Psoas muscle (tissue), 8 donors: Measurements from ENCODE around the gene MYRFL. TPM values are rescaled to one million over a fixed set of nuclear protein-coding genes. Genes with fewer than 3 reads are reported as not detected.

Source experiments
- ATAC-seq, 4 donors: fragments of 200-7000 bp; cut with Tn5 transposase; one replicate each; pipeline ENCODE4 v1.9.1; 2020; ENCODE audit warnings: moderate library complexity in 3 of 4, mild to moderate bottlenecking in 2 of 4
- DNase-seq, 2 donors: peaks; one replicate each; pipeline ENCODE4 v3.0.0-alpha.2; 2020
- H3K27ac ChIP-seq: fragments of 200-600 bp; one replicate; pipeline ENCODE4 v1.8.0; 2022
- H3K27me3 ChIP-seq, 3 donors: fragments of 200-600 bp in 1 of 3; one replicate each; pipeline versions ENCODE4 v1.6.1 to v1.8.0; 2013 to 2022; ENCODE audit warnings: low read length in 2 of 3, mild to moderate bottlenecking in 2 of 3, moderate library complexity in 1 of 3; ENCODE audit not compliant: insufficient read depth in 3 of 3
- H3K36me3 ChIP-seq, 2 donors: fragments of 200-600 bp in 1 of 2; one replicate each; pipeline versions ENCODE4 v1.6.1 to v1.8.0; 2013 to 2022; ENCODE audit warnings: low read depth in 1 of 2, mild to moderate bottlenecking in 1 of 2, moderate library complexity in 1 of 2; ENCODE audit not compliant: insufficient read depth in 1 of 2
- H3K4me1 ChIP-seq: fragments of 200-600 bp; one replicate; pipeline ENCODE4 v1.8.0; 2022
- H3K4me3 ChIP-seq: fragments of 200-600 bp; one replicate; pipeline ENCODE4 v1.8.0; 2022; ENCODE audit warnings: mild to moderate bottlenecking
- H3K9me3 ChIP-seq: fragments of 200-600 bp; one replicate; pipeline ENCODE4 v1.8.0; 2022
- CTCF ChIP-seq: fragments of 200-600 bp; IDR thresholded peaks from one replicate; pipeline ENCODE4 v1.8.0; 2022; ENCODE audit warnings: antibody characterized with exemption
- WGBS, 3 donors: extraction: QIAGEN DNeasy Blood & Tissue Kit; methylation state at CpG; one replicate each; pipeline versions ENCODE4 v1.1.6 to v1.1.7; 2013; 5-methylcytosine and 5-hydroxymethylcytosine counted together
- intact Hi-C, 2 donors: fragments of 100-400 bp; cut with DNase I; formaldehyde crosslinking; loops; one replicate each; pipeline versions ENCODE4 v1.11.0 to v1.14.2; 2022
- polyA plus RNA-seq, 3 donors: library from polyadenylated mRNA; stranded (reverse); fragments of 200-250 nt; gene quantifications; one replicate each; pipeline ENCODE4 v1.2.3, GENCODE V29; 2013
- total RNA-seq, 4 donors: library from RNA; stranded (reverse); fragmentation: NEBNext Ultra II Directional in 2 of 4; extraction: Animal tissue kit (Norgen Biotek cat#: 25700) in 2 of 4; gene quantifications; one replicate each; pipeline versions ENCODE4 v1.2.1 to v1.2.4, GENCODE V29; 2021 to 2023
- donor health status: healthy with polysubstance abuse.
- donor health status: DM: no; HTN: no; CAD: no; lungs with moderate emphysema.
- donor health status: Bipolar disorder and iron deficiency.
- donor health status: healthy.
- donor health status: DM: yes; HTN: yes; CAD: no.
- donor health status: DM: no; HTN: no; CAD: no.
- donor health status: DM: no; HTN: no; CAD: no.
- donor health status: DM: yes; HTN: yes; CAD: no.

The MYRFL gene
- total and polyA plus RNA-seq, 7 donors: 0.06 to 0.18 (median 0.10) TPM; not detected in 3

GRCh38 chr12:69840727-69841126 lies 15.7 kb downstream of the MYRFL start:
- ATAC-seq: no peak
- intact Hi-C loops: no loop called here

GRCh38 chr12:69843608-69844007 lies 18.6 kb downstream of the MYRFL start:
- Histone ChIP-seq H3K27me3 (peaks cover 0 to 3% (median 0%) of the 10 kb centered on the region in 3 donors), H3K4me3 (no peak overlapping the region), H3K4me1 (no peaks in the 10 kb centered on the region), H3K9me3 (no peaks in the 10 kb centered on the region), H3K27ac (no peak overlapping the region), H3K36me3 (no peaks in the 10 kb centered on the region)
- no peak for TF ChIP-seq CTCF
- intact Hi-C loops: no loop called here
- DNase-seq (no peak), ATAC-seq (no peak)
- WGBS, 3 donors: 60 to 62% (median 60%) methylated on average over 2 of the region's 2 CpGs

More at GRCh38 chr12:69840727-69841126, 15.7 kb downstream of the MYRFL start:
- TF ChIP-seq CTCF: no peak
- WGBS, 3 donors: 19 to 30% (median 22%) methylated on average over 3 of the region's 3 CpGs
- H3K36me3 ChIP-seq: no peaks in the 10 kb centered on the region
- H3K27me3 ChIP-seq: peaks cover 0 to 3% (median 0%) of the 10 kb centered on the region in 3 donors
- H3K4me1 ChIP-seq: no peaks in the 10 kb centered on the region
- no peaks in the 10 kb centered on the region for H3K9me3 ChIP-seq
- DNase-seq: no peak
- H3K4me3 ChIP-seq: no peak overlapping the region
- H3K27ac ChIP-seq: no peak overlapping the region

DNA sequence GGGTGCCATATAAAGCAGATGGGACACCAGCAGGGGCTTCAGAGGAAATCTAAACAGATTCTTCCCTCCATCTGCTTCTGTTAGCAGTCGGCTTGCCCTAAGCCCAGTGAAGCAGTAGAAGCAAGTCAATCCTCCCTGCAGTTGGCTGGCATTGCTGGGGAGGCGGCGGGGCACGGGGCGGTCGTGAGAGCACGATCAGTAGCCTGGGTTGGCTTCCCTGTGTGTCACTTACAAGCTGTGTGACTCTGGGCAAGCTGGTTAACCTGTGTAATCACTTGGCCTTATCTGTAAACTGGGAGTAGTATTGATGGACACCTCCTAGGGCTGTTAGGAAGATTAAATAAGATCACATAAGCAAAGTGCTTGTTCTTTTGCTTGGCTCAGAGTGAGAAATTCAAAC lies 19.4 kb downstream of the MYRFL start:
- intact Hi-C loops: no loop called here
- no peaks in the 10 kb centered on the region for H3K4me1 ChIP-seq
- H3K36me3 ChIP-seq: no peaks in the 10 kb centered on the region
- ATAC-seq (no peak), DNase-seq (no peak)
- peaks cover 0 to 3% (median 0%) of the 10 kb centered on the region in 3 donors for H3K27me3 ChIP-seq
- no peaks in the 10 kb centered on the region for H3K9me3 ChIP-seq
- 85 to 93% (median 87%) methylated on average over 7 of the region's 7 CpGs for WGBS, 3 donors
- no peak overlapping the region for H3K27ac ChIP-seq
- no peak overlapping the region for H3K4me3 ChIP-seq
- TF ChIP-seq CTCF: no peak

- H3K4me3 ChIP-seq: no peak overlapping the region
- no peaks in the 10 kb centered on the region for H3K4me1 ChIP-seq
- no peaks in the 10 kb centered on the region for H3K36me3 ChIP-seq
- no peak for TF ChIP-seq CTCF
- intact Hi-C loops: no loop called here
- DNase-seq (no peak), ATAC-seq (no peak)
- no peaks in the 10 kb centered on the region for H3K9me3 ChIP-seq
- peaks cover 0 to 3% (median 0%) of the 10 kb centered on the region in 3 donors for H3K27me3 ChIP-seq
- 84 to 88% (median 84%) methylated on average over 4 of the region's 4 CpGs for WGBS, 3 donors
- no peak overlapping the region for H3K27ac ChIP-seq
Observed at GRCh38 chr12:69844836-69845235, 19.8 kb downstream of the MYRFL start.

DNA sequence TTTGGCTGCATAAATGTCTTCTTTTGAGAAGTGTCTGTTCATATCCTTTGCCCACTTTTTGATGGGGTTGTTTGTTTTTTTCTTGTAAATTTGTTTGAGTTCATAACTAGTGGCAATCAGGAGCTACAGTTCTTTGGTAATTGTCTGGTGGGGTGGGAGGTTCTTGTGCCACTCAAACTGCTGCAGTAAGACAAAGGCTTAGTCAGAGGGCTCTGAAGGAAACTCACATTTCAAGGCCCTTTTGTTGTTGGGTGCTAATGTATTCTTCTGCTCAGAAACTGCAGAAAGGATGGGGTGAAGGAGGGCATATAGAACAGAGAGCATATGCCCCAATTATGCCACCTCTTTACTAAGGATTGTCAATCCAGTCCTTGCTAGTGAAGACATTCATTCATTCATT lies 21.9 kb downstream of the MYRFL start:
- TF ChIP-seq CTCF: no peak
- Histone ChIP-seq H3K4me3 (no peak overlapping the region), H3K27me3 (no peaks in the 10 kb centered on the region), H3K36me3 (no peaks in the 10 kb centered on the region), H3K4me1 (no peaks in the 10 kb centered on the region), H3K9me3 (no peaks in the 10 kb centered on the region), H3K27ac (no peak overlapping the region)
- DNase-seq (no peak), ATAC-seq (no peak)
- intact Hi-C loops: no loop called here
